Stimulated activated CD8-positive, alpha-beta memory T cell treated with anti-CD3 and anti-CD28 coated beads, Interleukin-15, amount 100 ng/mL, for 4 hours (primary cell): ENCODE measurements around the gene HNRNPM.
"Not testable (repeated sequence)": the region's sequence is repeated elsewhere in the genome, so short reads cannot be mapped to it uniquely, and the experiment has no call there.

ENCODE experiments used
- DNase-seq, 2 donors: peaks; one replicate each; pipeline ENCODE4 v3.0.0-alpha.2; 2020; ENCODE audit warnings: low read depth in 2 of 2

The HNRNPM gene, protein sequence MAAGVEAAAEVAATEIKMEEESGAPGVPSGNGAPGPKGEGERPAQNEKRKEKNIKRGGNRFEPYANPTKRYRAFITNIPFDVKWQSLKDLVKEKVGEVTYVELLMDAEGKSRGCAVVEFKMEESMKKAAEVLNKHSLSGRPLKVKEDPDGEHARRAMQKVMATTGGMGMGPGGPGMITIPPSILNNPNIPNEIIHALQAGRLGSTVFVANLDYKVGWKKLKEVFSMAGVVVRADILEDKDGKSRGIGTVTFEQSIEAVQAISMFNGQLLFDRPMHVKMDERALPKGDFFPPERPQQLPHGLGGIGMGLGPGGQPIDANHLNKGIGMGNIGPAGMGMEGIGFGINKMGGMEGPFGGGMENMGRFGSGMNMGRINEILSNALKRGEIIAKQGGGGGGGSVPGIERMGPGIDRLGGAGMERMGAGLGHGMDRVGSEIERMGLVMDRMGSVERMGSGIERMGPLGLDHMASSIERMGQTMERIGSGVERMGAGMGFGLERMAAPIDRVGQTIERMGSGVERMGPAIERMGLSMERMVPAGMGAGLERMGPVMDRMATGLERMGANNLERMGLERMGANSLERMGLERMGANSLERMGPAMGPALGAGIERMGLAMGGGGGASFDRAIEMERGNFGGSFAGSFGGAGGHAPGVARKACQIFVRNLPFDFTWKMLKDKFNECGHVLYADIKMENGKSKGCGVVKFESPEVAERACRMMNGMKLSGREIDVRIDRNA

DNA sequence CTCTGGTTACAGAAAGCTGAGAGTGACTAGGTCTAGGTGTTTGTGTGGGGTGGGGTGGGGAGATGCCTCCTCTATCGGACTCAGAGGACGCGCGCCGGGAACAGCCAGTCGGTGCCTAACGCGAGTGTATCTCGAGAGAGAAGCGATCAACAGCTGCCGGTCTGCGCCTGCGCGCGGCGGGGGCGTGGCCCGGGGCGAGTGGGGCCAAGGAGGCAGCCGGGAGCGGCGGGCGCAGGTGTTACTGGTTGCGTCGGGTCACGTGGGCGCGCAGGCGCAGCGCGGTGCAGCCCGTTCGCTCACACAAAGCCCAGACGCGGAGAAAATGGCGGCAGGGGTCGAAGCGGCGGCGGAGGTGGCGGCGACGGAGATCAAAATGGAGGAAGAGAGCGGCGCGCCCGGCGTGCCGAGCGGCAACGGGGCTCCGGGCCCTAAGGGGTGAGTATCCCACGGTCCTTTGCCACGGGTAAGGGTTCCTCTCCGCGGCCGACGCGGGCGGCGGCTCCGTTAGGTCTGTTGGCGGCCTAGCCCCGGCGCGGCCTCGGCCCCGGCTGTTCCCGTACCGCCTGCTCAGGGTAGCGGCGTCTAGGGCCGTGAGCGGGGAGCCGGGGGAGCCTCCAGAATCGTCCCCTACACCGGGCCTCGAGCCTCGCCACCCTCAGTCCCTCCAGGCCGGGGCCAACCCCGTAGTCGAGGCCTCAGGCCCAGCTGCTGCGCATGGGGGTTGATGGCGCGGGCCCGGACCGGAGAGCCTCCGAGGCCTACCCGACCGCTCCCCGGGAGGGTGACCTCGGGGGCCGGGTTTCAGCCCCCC lies at the start of gene HNRNPM:
Gene HNRNPM, plus strand, starts transcription at position 299 of the 811 bp plus-strand sequence. Its CDS starts 24 bp downstream, at position 323.
- peak; percentile 100 for DNase-seq

DNA sequence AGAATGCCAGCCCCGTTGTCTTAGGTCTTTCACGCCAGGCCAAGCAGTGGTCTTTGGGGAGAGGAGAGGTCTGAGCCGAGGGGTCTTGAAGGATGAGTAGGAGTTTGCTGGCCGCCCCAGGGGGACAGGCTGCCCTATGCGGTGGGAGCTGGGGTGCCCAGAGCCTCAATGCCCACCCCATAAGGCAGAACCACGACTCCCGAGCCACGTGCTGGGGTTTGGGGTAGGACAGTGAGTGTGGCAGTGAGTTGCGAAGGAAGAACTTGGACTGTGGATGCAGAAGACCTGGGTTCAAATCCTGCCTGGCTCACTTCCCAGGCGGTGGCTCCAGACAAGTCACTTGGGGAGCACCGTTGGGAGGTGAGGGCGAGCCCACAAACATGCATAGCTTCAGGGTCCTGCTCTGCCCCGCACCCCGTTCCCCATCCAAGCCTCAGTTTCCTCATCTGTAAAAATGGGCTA lies 49.1 kb upstream of the HNRNPM start:
- no peak for DNase-seq

DNA sequence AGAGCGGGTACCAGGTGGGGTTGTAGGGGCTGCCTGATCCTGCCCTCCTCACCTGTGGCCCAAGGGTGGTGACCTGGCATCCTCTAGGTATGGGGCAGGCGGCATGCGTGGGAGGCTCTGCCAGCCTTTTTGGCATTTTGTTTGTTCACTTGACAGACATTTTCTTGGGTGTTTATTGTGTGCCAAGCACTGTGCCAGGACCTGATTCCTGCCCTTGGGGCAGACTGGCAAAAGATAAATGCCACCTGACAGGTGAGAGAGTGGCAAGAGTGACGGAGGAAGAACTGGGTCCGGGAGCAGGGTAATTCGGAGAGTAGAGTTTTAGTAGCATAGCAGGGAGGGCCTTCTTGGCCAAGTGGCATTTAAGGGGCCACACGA lies 48.6 kb upstream of the HNRNPM start:
- DNase-seq: no peak

DNA sequence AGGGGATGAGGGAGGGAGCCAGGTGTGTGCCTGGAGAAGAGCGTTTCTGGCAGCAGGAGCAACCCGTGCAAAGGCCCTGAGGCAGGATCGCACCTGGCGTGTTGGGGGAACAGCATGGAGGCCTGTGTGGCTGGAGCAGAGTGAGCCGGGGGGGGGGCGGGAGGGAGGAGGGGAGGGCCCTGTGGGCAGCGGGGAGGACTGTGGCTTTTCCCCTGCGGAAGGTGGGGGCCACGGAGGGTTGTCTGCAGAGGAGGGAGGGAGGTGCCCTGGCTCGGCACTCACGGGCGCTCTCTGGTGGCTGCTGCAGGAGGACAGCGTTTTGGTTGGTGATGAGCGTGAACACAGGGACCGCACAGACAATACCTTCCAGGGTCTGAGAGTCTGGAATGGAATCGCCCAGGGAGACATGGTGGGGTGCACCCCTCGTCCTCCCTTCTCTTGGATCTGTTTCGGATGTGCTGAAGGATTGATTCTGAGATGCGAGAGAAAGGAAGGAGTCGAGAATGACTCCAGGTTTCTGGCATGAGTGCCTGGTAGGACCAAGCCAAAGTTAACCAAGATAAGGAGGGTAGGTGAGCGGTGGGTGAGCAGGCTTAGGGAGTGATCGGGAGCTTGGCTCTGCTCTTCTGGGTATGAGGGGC lies 48.1 kb upstream of the HNRNPM start:
- peak; percentile 33 to 39 for DNase-seq

DNA sequence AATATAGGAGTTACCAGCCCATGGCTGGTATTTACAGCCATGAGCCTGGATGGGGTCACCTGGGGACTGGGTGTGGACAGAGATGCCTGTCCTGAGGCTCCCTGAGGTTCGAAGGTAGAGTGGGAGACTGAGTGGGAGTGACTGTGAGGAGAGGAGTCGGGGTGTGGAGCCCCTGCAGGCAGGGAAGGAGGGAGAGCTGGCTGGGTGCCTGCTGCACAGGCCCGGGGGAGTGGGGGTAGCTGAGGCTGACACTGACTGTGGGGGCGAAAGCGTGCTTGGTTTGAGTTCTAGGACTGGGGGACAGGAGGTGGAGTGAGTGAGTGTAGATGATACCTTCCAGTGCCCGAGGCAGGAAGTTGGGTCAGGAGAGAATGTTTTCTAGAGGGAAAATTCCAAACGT lies 47.5 kb upstream of the HNRNPM start:
- no peak for DNase-seq

DNA sequence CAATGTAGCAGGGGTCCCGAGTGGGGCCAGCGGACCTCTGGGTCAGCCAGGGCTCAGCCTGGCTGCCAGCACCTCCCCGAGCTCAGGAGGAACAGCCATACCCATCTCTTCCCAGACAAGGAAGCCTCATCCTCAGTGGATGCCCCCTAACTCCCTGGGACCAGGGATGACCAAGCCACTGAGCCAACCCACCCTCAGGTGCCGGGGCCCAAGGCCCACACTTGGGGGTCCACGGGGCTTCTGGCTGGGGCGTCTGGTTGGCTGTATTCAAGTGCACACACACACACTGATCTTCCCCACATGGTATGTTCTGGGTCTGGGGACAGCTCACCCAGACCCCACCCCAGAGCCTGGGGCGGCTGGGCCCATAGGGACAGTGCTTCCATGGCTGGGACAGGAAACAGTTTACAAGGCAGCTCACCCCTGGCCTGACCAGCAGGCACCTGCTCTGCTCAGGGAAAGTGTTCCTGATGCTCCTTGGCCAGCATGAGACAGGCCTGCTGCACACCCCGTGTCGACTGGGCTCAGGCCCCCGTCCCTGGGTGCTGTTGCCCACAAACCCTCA lies 46.9 kb upstream of the HNRNPM start:
- DNase-seq: no peak

DNA sequence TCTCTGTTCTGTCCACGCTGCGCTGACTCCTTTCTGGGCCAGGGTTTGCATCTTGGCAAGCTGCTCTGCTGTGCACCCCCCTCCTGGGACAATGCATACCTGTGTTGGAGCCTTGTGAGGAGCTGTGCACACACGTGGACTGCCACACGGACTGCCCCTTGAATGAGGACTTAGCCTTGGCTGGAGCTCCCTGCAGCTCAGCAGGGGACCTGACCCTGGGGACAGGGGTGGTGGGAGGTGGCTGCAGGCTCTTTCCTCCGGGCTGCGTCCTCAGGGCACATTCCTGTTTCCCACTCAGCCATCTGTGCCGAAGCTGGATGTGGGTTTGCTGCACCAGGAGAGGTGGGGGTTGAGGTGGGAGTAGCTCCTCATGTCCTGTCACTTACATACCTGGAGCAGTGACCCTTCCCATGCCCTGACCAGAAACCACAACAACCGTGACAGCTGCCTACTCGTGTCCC lies 46.4 kb upstream of the HNRNPM start:
- no peak for DNase-seq

DNA sequence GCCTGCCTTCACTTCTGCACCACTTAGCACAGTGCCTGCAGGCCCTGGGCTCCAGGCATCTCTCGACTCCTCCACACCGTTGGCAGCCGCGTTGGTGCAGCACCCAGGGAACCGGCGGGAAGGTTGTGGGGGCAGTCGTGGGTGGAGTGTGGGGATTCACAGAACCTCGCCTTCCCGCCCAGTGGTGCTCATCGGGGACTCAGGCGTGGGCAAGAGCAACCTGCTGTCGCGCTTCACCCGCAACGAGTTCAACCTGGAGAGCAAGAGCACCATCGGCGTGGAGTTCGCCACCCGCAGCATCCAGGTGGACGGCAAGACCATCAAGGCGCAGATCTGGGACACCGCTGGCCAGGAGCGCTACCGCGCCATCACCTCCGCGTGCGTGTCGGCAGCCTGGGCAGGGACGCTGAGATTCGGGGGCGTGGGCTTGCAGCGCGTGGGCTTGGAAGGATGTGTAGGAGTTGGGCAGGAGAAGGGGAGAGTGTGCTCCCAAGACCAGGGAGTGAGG lies 45.0 kb upstream of the HNRNPM start:
- DNase-seq: no peak

DNA sequence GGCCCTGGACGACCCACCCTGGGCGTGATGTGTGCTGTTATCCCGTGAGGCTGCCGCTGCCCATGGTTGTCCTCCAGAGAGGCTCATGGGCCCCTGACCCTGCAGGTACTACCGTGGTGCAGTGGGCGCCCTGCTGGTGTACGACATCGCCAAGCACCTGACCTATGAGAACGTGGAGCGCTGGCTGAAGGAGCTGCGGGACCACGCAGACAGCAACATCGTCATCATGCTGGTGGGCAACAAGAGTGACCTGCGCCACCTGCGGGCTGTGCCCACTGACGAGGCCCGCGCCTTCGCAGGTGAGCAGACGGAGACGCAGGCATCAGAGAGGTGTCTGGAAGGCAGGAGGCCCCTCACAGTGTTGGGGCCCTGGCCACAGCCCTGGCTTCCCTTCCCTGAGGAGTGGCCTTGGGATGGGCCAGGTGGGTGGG lies 42.8 kb upstream of the HNRNPM start:
- DNase-seq: no peak

DNA sequence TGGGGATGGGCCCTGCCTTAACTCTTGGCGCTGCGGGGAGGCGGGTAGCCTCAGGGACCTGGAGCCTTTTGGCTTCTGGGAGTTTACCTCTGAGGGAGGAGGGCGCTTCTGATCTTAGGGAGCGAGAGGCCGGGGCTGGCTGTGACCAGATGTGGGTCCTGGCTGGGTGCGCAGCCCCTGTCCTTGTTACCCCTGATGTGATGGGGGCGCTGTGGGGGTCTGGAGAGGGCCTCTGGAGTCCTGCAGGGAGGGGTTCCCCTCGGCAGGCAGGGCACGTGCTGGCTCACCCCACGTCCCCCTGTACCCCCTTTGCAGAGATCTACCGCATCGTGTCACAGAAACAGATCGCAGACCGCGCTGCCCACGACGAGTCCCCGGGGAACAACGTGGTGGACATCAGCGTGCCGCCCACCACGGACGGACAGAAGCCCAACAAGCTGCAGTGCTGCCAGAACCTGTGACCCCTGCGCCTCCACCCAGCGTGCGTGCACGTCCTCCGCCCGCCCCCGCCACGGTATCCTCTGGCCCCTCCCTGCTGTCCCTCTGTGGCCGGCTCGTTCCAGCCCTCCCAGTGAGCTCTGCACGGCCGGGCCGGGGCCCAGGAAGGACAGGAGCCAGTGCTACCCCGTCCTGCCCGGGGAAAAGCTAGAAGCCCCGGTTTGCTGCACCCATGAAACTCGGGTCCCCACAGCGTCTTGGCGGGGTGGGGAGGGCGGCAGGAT lies 41.5 kb upstream of the HNRNPM start:
- DNase-seq: no peak

DNA sequence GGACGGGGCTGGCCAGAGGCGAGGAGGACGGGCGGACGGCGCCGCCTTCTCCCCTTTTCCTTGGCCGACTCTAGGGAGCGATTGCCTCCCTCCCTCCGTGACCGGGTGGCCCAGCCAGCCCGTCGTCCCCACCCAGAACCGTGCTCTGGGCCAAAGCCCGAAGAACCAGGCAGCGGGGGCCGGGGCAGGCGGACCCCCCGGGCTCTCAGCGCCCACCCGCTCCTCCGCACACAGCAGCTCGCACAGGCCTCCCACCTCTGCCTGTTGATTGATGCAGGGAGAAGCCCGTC lies 41.0 kb upstream of the HNRNPM start:
- no peak for DNase-seq

DNA sequence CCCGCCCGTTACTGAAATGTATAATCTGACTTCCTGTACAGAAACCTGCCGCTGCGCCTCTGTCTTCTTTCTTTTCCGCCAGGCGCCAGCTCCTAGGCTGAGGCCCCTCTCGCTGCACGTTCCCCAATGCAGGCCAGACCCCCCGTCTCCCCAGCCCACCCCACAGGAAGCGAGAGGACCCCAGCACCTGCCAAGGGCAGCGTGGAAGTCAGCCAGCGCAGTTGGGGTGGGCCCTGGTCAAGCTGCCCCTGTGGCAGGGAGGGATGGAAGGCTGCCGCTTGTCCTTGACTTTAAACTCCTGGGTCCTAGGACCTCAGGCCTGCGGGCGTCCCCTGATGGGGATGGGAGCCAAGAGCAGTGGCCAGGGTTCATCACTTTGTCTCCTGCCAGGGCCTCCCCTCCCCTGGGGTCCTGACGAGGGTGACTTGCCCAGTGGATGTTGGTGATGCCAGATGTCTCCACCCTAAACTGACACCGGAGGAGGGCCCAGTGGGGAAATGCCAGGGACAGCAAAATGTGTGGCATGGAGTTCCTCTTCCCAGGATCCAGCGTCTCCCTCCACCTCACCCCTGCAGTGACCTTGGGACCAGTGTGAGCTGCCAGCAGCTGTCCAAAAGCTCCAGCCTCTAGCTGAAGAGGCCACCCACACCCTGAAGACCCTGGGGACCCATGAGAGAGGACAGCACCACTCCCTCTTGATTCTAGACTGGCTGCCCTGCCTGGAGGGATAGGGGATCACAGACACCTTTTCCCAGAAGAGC lies 40.2 kb upstream of the HNRNPM start:
- DNase-seq: no peak

DNA sequence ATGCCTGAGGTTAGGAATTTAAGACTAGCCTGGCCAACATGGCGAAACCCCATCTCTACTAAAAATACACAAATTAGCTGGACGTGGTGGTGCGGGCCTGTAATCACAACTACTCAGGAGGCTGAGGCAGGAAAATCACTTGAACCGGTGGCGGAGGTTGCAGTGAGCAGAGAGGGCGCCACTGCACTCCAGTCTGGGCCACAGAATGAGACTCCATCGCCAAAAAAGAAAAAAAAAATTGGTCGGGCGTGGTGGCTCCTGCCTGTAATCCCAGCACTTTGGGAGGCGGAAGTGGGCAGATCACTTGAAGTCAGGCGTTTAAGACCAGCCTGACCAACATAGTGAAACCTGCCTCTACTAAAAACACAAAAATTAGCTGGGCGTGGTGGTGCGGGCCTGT lies 34.1 kb upstream of the HNRNPM start:
- DNase-seq: not testable (repeated sequence)

DNA sequence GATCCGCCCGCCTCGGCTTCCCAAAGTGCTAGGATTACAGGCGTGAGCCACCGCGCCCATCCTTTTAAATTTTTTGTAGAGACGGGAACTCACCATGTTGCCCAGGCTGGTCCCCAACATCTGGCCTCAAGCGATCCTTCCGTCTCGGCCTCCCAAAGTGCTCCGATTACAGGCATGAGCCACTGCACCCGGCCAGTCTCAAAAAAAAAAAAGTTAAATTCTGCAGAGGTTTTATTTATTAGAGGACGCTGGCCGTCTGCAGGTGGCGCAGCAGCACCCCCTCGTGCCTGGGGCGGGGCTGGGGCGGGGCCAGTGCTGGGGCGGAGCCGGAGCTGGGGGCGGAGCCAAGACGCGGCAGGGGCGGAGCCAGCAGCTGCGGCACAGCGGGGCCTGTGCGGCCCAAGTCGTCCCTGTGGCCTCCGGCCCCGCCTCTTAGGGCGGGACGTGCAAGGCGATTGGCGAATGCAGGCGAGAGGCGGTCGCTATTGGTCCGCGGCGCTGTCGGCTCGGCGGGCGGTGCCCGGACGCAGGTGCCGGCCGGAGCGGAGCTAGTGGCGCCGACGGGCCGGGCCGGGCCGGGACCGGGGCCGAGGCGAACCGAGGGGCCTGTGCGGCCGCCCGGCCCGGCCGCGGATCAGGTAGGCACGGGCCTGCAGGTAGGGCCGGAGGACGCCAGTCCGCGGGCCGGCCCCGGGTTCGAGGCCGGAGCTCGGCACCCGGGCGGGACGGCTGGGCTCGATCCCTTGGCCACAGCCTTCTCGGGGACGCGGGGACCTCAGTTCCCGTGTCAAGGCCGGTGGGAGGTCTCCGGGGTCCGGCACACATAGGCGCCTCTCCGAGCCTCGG lies 31.8 kb upstream of the HNRNPM start, which contains the start of gene MARCHF2:
Gene MARCHF2, plus strand, starts transcription at position 523 of the 846 bp plus-strand sequence. CDS start 8,536 bp downstream, outside the sequence.
- peak; percentile 86 to 96 for DNase-seq

DNA sequence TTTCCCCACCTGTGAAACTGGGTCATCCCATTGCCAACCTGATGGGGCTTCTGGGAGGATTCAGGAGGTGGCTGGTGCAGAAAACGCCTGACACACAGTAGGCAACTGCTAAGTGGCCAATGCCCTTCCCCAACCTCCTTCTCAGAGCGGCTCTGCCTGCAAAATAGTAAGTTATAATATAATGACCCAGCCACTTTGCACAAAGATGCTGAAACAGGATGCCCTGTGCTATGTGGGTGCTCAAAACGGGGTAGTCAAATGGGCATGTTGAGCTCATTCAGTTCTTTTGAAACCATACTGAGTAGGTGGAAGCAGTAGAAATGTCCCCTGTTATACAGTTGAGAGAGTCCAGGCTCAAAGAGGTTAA lies 31.2 kb upstream of the HNRNPM start:
- no peak for DNase-seq

DNA sequence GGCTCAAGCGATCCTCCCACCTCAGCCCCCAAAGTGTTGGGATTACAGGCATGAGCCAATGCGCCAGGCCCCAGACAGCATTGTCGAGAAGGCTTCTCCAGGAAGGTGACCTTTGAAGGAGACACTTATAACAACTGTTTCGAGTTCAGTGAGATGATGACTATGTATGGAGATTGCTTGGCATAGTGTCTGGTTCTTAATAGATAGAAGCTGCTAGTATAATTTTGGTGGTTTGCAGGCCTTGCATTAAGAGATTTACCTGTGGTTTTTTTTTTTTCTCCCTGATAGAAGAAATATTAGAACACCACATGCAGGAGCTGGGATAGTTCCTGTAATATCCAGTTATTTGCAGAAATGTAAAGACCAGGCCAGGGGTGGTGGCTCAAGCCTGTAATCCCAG lies 28.0 kb upstream of the HNRNPM start:
- no peak for DNase-seq

DNA sequence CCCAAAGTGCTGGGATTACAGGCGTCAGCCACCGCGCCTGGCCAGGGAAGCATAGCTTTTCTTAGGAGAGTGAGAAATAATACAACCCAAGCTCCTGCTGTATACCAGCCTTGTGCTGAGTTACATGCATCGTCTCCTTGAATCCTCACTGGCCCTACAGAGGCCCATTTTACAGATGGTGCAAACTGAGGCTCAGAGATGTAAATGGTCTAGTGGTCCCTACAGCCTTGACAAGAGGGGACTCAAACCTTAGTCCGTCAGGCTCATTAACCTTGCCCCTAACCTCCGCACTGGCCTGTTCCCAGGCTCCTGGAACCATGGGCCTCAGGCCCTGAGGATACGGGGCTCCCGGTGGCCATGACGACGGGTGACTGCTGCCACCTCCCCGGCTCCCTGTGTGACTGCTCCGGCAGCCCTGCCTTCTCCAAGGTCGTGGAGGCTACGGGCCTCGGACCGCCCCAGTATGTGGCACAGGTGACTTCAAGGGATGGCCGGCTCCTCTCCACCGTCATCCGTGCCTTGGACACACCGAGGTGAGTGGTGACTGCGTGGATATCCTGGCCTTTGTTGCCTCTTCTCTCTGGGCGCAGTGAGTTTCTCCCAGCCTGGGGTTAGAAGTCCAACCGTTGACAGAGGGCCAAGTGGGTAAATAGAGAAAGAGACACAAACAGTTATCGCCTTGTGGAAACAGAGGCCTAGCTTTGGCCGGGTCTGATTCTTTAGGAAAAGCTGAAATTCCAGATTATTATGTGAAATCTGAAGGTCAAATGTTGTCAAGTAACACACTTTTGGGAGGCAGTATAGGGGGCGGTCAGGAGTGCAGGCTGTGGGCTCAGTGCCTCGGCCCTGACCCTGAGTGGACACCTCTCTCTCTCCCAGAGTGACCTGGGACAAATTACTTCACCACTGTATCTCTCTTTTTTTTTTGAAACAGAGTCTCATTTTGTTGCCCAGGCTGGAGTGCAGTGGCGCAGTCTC lies 23.0 kb upstream of the HNRNPM start:
- DNase-seq: no peak

DNA sequence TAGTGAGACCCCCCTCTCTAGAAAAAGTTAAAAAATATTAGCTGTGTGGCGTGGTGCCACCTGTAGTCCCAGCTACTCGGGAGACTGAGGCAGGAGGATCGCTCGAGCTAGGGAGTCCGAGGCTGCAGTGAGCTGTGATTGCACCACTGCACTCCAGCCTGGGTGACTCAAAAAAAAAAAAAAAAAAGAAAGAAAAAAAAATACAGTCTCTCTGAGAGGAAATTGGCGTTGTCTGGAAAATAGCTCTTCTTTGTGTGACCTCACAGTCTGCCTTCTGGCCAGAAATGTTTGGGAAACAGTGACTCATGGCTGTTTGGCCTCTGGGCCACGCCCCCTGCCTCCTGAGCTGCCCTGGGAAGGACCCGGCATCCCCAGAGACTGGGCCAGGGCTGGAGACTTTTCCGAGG lies 21.0 kb upstream of the HNRNPM start:
- no peak for DNase-seq
